ENCODE data around the gene CFAP54. TPM values are rescaled to one million over a fixed set of nuclear protein-coding genes. Genes with fewer than 3 reads are reported as not detected.

CFAP54 gene
- polyA plus RNA-seq, 3 donors: not detected

DNA sequence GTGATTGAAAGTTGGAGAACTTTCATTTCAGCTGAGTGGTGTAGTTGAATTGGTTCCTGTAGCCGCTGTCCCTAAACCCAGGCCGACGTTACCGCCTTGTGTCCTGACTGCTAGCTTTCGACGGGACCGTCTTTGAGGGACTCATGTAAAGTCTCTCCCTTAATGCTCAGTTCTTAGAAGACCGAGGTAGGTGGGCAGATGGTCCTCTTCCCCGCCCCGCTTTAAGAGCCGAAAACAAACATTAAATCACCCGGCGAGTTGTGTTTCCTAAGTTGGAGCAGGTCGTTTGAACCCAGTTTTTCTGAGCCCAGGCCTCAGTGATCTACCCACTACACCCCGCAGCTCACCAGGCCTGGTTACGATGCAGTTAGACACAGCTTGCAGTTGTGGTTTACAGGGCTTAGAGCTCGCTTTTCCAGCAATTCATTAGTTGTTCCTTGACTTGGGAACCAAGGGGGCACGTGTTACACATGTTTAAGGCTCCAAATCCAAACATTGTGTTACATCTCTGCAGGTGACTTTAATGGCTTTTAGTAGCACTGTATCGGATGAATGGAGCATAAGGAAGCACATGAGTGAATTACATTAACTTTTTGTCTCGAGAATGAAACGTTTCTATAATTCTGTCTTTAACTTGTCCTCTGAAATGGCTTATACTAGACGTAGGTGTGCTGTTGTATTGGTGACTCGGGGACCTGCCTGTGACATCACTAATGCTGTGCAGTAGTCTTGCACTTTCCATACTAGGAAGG, 418.5 kb downstream of the CFAP54 start:
- peak overlapping the region; percentile 88 to 94 (median 90) for H3K27ac Mint-ChIP-seq
- H3K27me3 Mint-ChIP-seq (ENCODE audit: low read depth in 3 of 3): peaks cover 0 to 13% (median 2%) of the 10 kb centered on the region in 3 donors
- Histone ChIP-seq H3K9ac (ENCODE audit: insufficient read depth, low read length, poor library complexity, severe bottlenecking) (peak overlapping the region; percentile 88), H3K4me3 (replicated peaks in 1 of 3; ENCODE audit: low read depth in 2 of 3, low read length in 3 of 3) (peak overlapping the region; percentile 88 to 99 (median 94)), H3K79me2 (ENCODE audit: insufficient read depth, low read length) (peaks cover 57% of the 10 kb centered on the region), H3K36me3 (replicated peaks in 1 of 2; ENCODE audit: control insufficient read depth in 1 of 2, insufficient read depth in 2 of 2, low read length in 2 of 2) (no peaks in the 10 kb centered on the region), H3K27ac (ENCODE audit: low read depth in 1 of 2, low read length in 2 of 2) (peak overlapping the region; percentile 83 to 96), H3K4me1 (ENCODE audit: control insufficient read depth in 1 of 2, insufficient read depth in 2 of 2, low read length in 2 of 2) (peaks cover 36 to 41% of the 10 kb centered on the region in 2 donors), H2AFZ (ENCODE audit: insufficient read depth, low read depth, low read length, poor library complexity, severe bottlenecking) (peak overlapping the region; percentile 95), H3K4me2 (replicated peaks; ENCODE audit: extremely low read depth, low read length, poor library complexity, severe bottlenecking) (peak overlapping the region; percentile 67), H3K27me3 (ENCODE audit: control insufficient read depth in 2 of 2, insufficient read depth in 2 of 2, low read length in 2 of 2) (peaks cover 2 to 4% of the 10 kb centered on the region in 2 donors), H3K9me3 (replicated peaks in 1 of 2; ENCODE audit: control insufficient read depth in 1 of 2, insufficient read depth in 1 of 2, low read length in 2 of 2) (no peaks in the 10 kb centered on the region), H4K20me1 (ENCODE audit: insufficient read depth, low read length) (no peaks in the 10 kb centered on the region)
- WGBS (ENCODE audit: insufficient coverage): 12% methylated on average over 5 of the region's 23 CpGs
- no peaks in the 10 kb centered on the region for H3K9me3 Mint-ChIP-seq
- H3K36me3 Mint-ChIP-seq: no peaks in the 10 kb centered on the region
- DNase-seq: peak in 1 of 3 donors; percentile 10
- intact Hi-C loops (cut with micrococcal nuclease): no loop called here
- peak overlapping the region; percentile 90 to 92 for H3K4me3 Mint-ChIP-seq
- TF ChIP-seq, protein P1, sequence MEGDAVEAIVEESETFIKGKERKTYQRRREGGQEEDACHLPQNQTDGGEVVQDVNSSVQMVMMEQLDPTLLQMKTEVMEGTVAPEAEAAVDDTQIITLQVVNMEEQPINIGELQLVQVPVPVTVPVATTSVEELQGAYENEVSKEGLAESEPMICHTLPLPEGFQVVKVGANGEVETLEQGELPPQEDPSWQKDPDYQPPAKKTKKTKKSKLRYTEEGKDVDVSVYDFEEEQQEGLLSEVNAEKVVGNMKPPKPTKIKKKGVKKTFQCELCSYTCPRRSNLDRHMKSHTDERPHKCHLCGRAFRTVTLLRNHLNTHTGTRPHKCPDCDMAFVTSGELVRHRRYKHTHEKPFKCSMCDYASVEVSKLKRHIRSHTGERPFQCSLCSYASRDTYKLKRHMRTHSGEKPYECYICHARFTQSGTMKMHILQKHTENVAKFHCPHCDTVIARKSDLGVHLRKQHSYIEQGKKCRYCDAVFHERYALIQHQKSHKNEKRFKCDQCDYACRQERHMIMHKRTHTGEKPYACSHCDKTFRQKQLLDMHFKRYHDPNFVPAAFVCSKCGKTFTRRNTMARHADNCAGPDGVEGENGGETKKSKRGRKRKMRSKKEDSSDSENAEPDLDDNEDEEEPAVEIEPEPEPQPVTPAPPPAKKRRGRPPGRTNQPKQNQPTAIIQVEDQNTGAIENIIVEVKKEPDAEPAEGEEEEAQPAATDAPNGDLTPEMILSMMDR (IDR thresholded peaks at IDR 0.05): no peak
- peaks cover 40% of the 10 kb centered on the region for H3K4me1 Mint-ChIP-seq

DNA sequence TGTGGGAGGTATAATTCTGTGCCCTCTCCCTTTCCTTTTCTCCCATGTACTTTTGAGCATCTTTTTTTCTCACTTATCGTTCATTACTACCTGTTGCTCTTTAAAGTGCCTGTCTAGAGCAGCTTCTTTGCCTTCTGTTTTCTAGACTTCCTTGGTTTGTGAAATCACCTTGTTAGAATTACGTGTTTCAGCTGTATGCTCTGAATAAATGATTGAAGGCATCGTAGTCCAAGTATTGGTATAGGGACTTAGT, 419.0 kb downstream of the CFAP54 start:
- Histone ChIP-seq H3K9me3 (replicated peaks in 1 of 2; ENCODE audit: control insufficient read depth in 1 of 2, insufficient read depth in 1 of 2, low read length in 2 of 2) (no peaks in the 10 kb centered on the region), H3K4me3 (replicated peaks in 1 of 3; ENCODE audit: low read depth in 2 of 3, low read length in 3 of 3) (peak overlapping the region in 2 of 3 experiments; percentile 94 to 99), H4K20me1 (ENCODE audit: insufficient read depth, low read length) (no peaks in the 10 kb centered on the region), H2AFZ (ENCODE audit: insufficient read depth, low read depth, low read length, poor library complexity, severe bottlenecking) (peak overlapping the region; percentile 95), H3K4me2 (replicated peaks; ENCODE audit: extremely low read depth, low read length, poor library complexity, severe bottlenecking) (peak overlapping the region; percentile 67), H3K36me3 (replicated peaks in 1 of 2; ENCODE audit: control insufficient read depth in 1 of 2, insufficient read depth in 2 of 2, low read length in 2 of 2) (no peaks in the 10 kb centered on the region), H3K27ac (ENCODE audit: low read depth in 1 of 2, low read length in 2 of 2) (peak overlapping the region in 1 of 2 donors; percentile 96), H3K79me2 (ENCODE audit: insufficient read depth, low read length) (peaks cover 62% of the 10 kb centered on the region), H3K27me3 (ENCODE audit: control insufficient read depth in 2 of 2, insufficient read depth in 2 of 2, low read length in 2 of 2) (peaks cover 2 to 4% of the 10 kb centered on the region in 2 donors), H3K4me1 (ENCODE audit: control insufficient read depth in 1 of 2, insufficient read depth in 2 of 2, low read length in 2 of 2) (peaks cover 36 to 41% of the 10 kb centered on the region in 2 donors), H3K9ac (ENCODE audit: insufficient read depth, low read length, poor library complexity, severe bottlenecking) (no peak overlapping the region)
- Mint-ChIP-seq H3K4me1 (peaks cover 40% of the 10 kb centered on the region), H3K36me3 (peaks cover 4 to 5% of the 10 kb centered on the region in 2 donors), H3K27me3 (ENCODE audit: low read depth in 3 of 3) (peaks cover 0 to 13% (median 2%) of the 10 kb centered on the region in 3 donors), H3K9me3 (no peaks in the 10 kb centered on the region), H3K27ac (peak overlapping the region in 4 of 7 donors; percentile 88 to 94 (median 92)), H3K4me3 (peak overlapping the region in 1 of 2 donors; percentile 90)
- DNase-seq: no peak
- 59% methylated on average over 2 of the region's 3 CpGs for WGBS (ENCODE audit: insufficient coverage)
- intact Hi-C loops (cut with micrococcal nuclease): no loop called here
- TF ChIP-seq, protein P1 (IDR thresholded peaks at IDR 0.05): no peak

Data from CD14-positive monocyte (primary cell).